ENCODE results near the gene RIPOR3.

GRCh38 chr20:50558483-50558925 is 132.8 kb downstream of the RIPOR3 start:
- TF ChIP-seq CTCF (conservative IDR thresholded peaks at IDR 0.05; ENCODE audit: low read length) (no peak), EZH2phosphoT487 (IDR thresholded peaks at IDR 0.05; ENCODE audit: borderline replicate concordance, low read depth, low read length) (no peak)

Measured in OCI-LY7 (cell line).